Measurements from ENCODE around the gene TNRC6A.

DNA sequence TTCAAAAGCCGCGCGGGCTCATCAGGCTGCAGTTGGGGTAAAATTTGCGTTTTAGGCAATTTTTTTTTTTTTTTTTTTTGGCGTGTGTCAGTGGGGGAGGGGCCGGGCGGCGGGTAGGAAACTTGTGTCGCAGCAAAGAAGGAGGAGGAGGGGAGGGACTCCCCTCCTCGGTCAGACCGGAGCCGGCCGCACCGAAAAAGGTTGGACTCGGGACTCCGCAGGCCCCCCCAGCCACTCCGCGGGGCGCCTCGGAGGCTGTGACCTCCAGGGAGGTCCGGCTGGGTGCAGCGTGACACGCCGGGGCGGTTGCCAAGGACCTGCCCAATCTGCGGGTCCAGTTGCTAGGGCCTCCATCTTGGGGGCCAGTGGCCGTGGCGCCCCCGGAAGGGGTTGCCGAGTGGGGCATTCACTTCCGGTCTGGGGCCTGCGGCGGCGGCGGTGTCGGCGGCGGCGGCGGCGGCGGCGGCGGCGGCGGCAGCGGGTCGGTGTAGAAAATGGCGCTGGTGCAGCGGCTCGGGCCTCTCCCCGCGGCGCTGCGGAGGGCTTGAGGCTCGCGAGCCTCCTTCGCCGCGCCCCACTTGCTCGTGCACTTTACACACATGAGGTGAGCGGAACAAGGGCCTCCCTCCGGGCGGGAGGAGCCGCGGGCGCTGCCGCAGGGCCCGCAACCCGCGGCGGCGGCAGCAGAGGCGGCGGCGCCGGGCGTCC is at the start of gene TNRC6A:
- TF ChIP-seq EZH2 (IDR thresholded peaks at IDR 0.05), result no peak
- TF ChIP-seq CTCF (IDR thresholded peaks at IDR 0.05), result no peak
- no peak for TF ChIP-seq EZH2phosphoT487 (IDR thresholded peaks at IDR 0.05)
